ENCODE measurements around the gene KIF23.
A peak's percentile ranks its signal among the peaks of the same experiment; 100 is the strongest.

GRCh38 chr15:69462493-69463181 lies 48.5 kb downstream of the KIF23 start:
- no peak for TF ChIP-seq ELF4 (IDR thresholded peaks at IDR 0.05)
- TF ChIP-seq FOXK2 (IDR thresholded peaks at IDR 0.05), result no peak
- TF ChIP-seq FOXA1 (IDR thresholded peaks at IDR 0.05), result no peak
- no peak for TF ChIP-seq ARNT (IDR thresholded peaks at IDR 0.05)
- no peak for TF ChIP-seq TARDBP (IDR thresholded peaks at IDR 0.05)
- TF ChIP-seq HDGF (IDR thresholded peaks at IDR 0.05; ENCODE audit: borderline replicate concordance), result 0 out of 2 replicates have a peak, but pooled peaks have one; percentile 18
